Measurements from ENCODE around the gene NF2.
"Not testable (repeated sequence)": the region's sequence is repeated elsewhere in the genome, so short reads cannot be mapped to it uniquely, and the experiment has no call there.

NF2 gene

GRCh38 chr22:29603358-29604075, at the start of gene NF2:
Gene NF2 (plus strand): TSS chr22:29603633. CDS start chr22:29603999, 366 bp downstream.
- peak; percentile 96 to 99 for DNase-seq (ENCODE audit: low spot score in 2 of 2)
- H3K27ac Mint-ChIP-seq (ENCODE audit: low read depth) = peak within 1 kb of the TSS; percentile 89
- no peaks in the 10 kb centered on the region for H3K9me3 Mint-ChIP-seq
- peak; percentile 98 for ATAC-seq (replicated peaks; ENCODE audit: extremely low read depth, poor library complexity, severe bottlenecking)
- peaks cover 10% of the 10 kb centered on the region for H3K4me1 Mint-ChIP-seq
- H3K27me3 Mint-ChIP-seq = no peaks in the 10 kb centered on the region
- peak within 1 kb of the TSS; percentile 88 for H3K4me3 Mint-ChIP-seq
- peaks cover 4% of the 10 kb centered on the region for H3K36me3 Mint-ChIP-seq (ENCODE audit: insufficient read depth)

- Mint-ChIP-seq H3K9me3 (no peaks in the 10 kb centered on the region), H3K4me3 (peak overlapping the region; percentile 6), H3K27ac (ENCODE audit: low read depth) (no peak overlapping the region), H3K36me3 (ENCODE audit: insufficient read depth) (peaks cover 22% of the 10 kb centered on the region), H3K27me3 (no peaks in the 10 kb centered on the region), H3K4me1 (peaks cover 19% of the 10 kb centered on the region)
- no peak for DNase-seq (ENCODE audit: low spot score in 2 of 2)
- ATAC-seq (replicated peaks; ENCODE audit: extremely low read depth, poor library complexity, severe bottlenecking) = no peak
These were observed 48.3 kb upstream of the NF2 start for GRCh38 chr22:29555065-29555644.

GRCh38 chr22:29559030-29559429, 44.4 kb upstream of the NF2 start:
- Mint-ChIP-seq H3K27ac (ENCODE audit: low read depth) (no peak overlapping the region), H3K36me3 (ENCODE audit: insufficient read depth) (peaks cover 21% of the 10 kb centered on the region), H3K27me3 (no peaks in the 10 kb centered on the region), H3K4me3 (no peak overlapping the region), H3K4me1 (no peaks in the 10 kb centered on the region), H3K9me3 (no peaks in the 10 kb centered on the region)
- ATAC-seq (replicated peaks; ENCODE audit: extremely low read depth, poor library complexity, severe bottlenecking) = no peak
- no peak for DNase-seq (ENCODE audit: low spot score in 2 of 2)

- H3K4me3 Mint-ChIP-seq = no peak overlapping the region
- ATAC-seq (replicated peaks; ENCODE audit: extremely low read depth, poor library complexity, severe bottlenecking) (no peak), DNase-seq (ENCODE audit: low spot score in 2 of 2) (no peak)
- H3K9me3 Mint-ChIP-seq = no peaks in the 10 kb centered on the region
- H3K4me1 Mint-ChIP-seq = no peaks in the 10 kb centered on the region
- peaks cover 24% of the 10 kb centered on the region for H3K36me3 Mint-ChIP-seq (ENCODE audit: insufficient read depth)
- no peaks in the 10 kb centered on the region for H3K27me3 Mint-ChIP-seq
- H3K27ac Mint-ChIP-seq (ENCODE audit: low read depth) = peak overlapping the region; percentile 9
These were observed 43.6 kb upstream of the NF2 start for GRCh38 chr22:29559853-29560252.

- ATAC-seq (replicated peaks; ENCODE audit: extremely low read depth, poor library complexity, severe bottlenecking) (no peak), DNase-seq (ENCODE audit: low spot score in 2 of 2) (no peak)
- H3K36me3 Mint-ChIP-seq (ENCODE audit: insufficient read depth) = peaks cover 22% of the 10 kb centered on the region
- H3K9me3 Mint-ChIP-seq = no peaks in the 10 kb centered on the region
- H3K27me3 Mint-ChIP-seq = no peaks in the 10 kb centered on the region
- no peak overlapping the region for H3K4me3 Mint-ChIP-seq
- H3K27ac Mint-ChIP-seq (ENCODE audit: low read depth) = no peak overlapping the region
- H3K4me1 Mint-ChIP-seq = no peaks in the 10 kb centered on the region
These were observed 39.6 kb upstream of the NF2 start for GRCh38 chr22:29563652-29564460.

GRCh38 chr22:29566513-29566912, 36.9 kb upstream of the NF2 start:
- not testable (repeated sequence) for H3K4me3 Mint-ChIP-seq; ATAC-seq (replicated peaks; ENCODE audit: extremely low read depth, poor library complexity, severe bottlenecking); DNase-seq (ENCODE audit: low spot score in 2 of 2); H3K27me3 Mint-ChIP-seq; H3K27ac Mint-ChIP-seq (ENCODE audit: low read depth); H3K4me1 Mint-ChIP-seq; H3K9me3 Mint-ChIP-seq
- H3K36me3 Mint-ChIP-seq (ENCODE audit: insufficient read depth) = peaks cover 24% of the 10 kb centered on the region

GRCh38 chr22:29567338-29567737, 36.1 kb upstream of the NF2 start:
- peaks cover 24% of the 10 kb centered on the region for H3K36me3 Mint-ChIP-seq (ENCODE audit: insufficient read depth)
- H3K4me1 Mint-ChIP-seq = no peaks in the 10 kb centered on the region
- no peak for ATAC-seq (replicated peaks; ENCODE audit: extremely low read depth, poor library complexity, severe bottlenecking)
- no peak overlapping the region for H3K4me3 Mint-ChIP-seq
- H3K27ac Mint-ChIP-seq (ENCODE audit: low read depth) = no peak overlapping the region
- no peak for DNase-seq (ENCODE audit: low spot score in 2 of 2)
- no peaks in the 10 kb centered on the region for H3K9me3 Mint-ChIP-seq
- no peaks in the 10 kb centered on the region for H3K27me3 Mint-ChIP-seq

- H3K4me1 Mint-ChIP-seq = no peaks in the 10 kb centered on the region
- H3K9me3 Mint-ChIP-seq = no peaks in the 10 kb centered on the region
- no peaks in the 10 kb centered on the region for H3K27me3 Mint-ChIP-seq
- H3K27ac Mint-ChIP-seq (ENCODE audit: low read depth) = peak overlapping the region; percentile 36
- no peak for DNase-seq (ENCODE audit: low spot score in 2 of 2)
- no peak overlapping the region for H3K4me3 Mint-ChIP-seq
- peaks cover 21% of the 10 kb centered on the region for H3K36me3 Mint-ChIP-seq (ENCODE audit: insufficient read depth)
- no peak for ATAC-seq (replicated peaks; ENCODE audit: extremely low read depth, poor library complexity, severe bottlenecking)
These were observed 34.3 kb upstream of the NF2 start for GRCh38 chr22:29569011-29569678.

GRCh38 chr22:29570456-29570855, 33.0 kb upstream of the NF2 start:
- no peak overlapping the region for H3K4me3 Mint-ChIP-seq
- DNase-seq (ENCODE audit: low spot score in 2 of 2) = no peak
- no peaks in the 10 kb centered on the region for H3K4me1 Mint-ChIP-seq
- no peak overlapping the region for H3K27ac Mint-ChIP-seq (ENCODE audit: low read depth)
- no peaks in the 10 kb centered on the region for H3K9me3 Mint-ChIP-seq
- peaks cover 18% of the 10 kb centered on the region for H3K36me3 Mint-ChIP-seq (ENCODE audit: insufficient read depth)
- no peak for ATAC-seq (replicated peaks; ENCODE audit: extremely low read depth, poor library complexity, severe bottlenecking)
- no peaks in the 10 kb centered on the region for H3K27me3 Mint-ChIP-seq

GRCh38 chr22:29570912-29571549, 32.4 kb upstream of the NF2 start:
- Mint-ChIP-seq H3K36me3 (ENCODE audit: insufficient read depth) (peaks cover 18% of the 10 kb centered on the region), H3K4me1 (no peaks in the 10 kb centered on the region), H3K9me3 (no peaks in the 10 kb centered on the region), H3K27ac (ENCODE audit: low read depth) (no peak overlapping the region), H3K4me3 (no peak overlapping the region), H3K27me3 (no peaks in the 10 kb centered on the region)
- DNase-seq (ENCODE audit: low spot score in 2 of 2) (no peak), ATAC-seq (replicated peaks; ENCODE audit: extremely low read depth, poor library complexity, severe bottlenecking) (no peak)

GRCh38 chr22:29574762-29575450, 28.5 kb upstream of the NF2 start:
- DNase-seq (ENCODE audit: low spot score in 2 of 2) (no peak), ATAC-seq (replicated peaks; ENCODE audit: extremely low read depth, poor library complexity, severe bottlenecking) (no peak)
- Mint-ChIP-seq H3K4me1 (peaks cover 2% of the 10 kb centered on the region), H3K4me3 (no peak overlapping the region), H3K27me3 (no peaks in the 10 kb centered on the region), H3K27ac (ENCODE audit: low read depth) (no peak overlapping the region), H3K36me3 (ENCODE audit: insufficient read depth) (peaks cover 7% of the 10 kb centered on the region), H3K9me3 (no peaks in the 10 kb centered on the region)
